Activated CD4-positive, alpha-beta T cell treated with anti-CD3 and anti-CD28 coated beads, Interleukin-10, Interleukin-2, amounts not matched to agents 100 ng/mL and 50 ng/mL, durations not matched to agents 16 hours and 8 hours (primary cell): Measurements from ENCODE around the gene STXBP4.

Source experiments
- DNase-seq: peaks from one replicate; pipeline ENCODE4 v3.0.0-alpha.2; 2020

Gene STXBP4

GRCh38 chr17:55133583-55133982 is 165.0 kb downstream of the STXBP4 start:
- DNase-seq = no peak

- DNase-seq = no peak
Measured at GRCh38 chr17:55134486-55135157, 166.1 kb downstream of the STXBP4 start.

- no peak for DNase-seq
Measured at GRCh38 chr17:55140809-55141208, 172.2 kb downstream of the STXBP4 start.

GRCh38 chr17:55144518-55144917 is 176.0 kb downstream of the STXBP4 start:
- no peak for DNase-seq

- DNase-seq = no peak
Measured at GRCh38 chr17:55149485-55149884, 180.9 kb downstream of the STXBP4 start.

GRCh38 chr17:55152236-55152635 is 183.7 kb downstream of the STXBP4 start:
- DNase-seq = no peak

- DNase-seq = no peak
Measured at GRCh38 chr17:55154101-55154500, 185.5 kb downstream of the STXBP4 start.

GRCh38 chr17:55155856-55156560 is 187.4 kb downstream of the STXBP4 start:
- no peak for DNase-seq

GRCh38 chr17:55157165-55157564 is 188.6 kb downstream of the STXBP4 start:
- no peak for DNase-seq

- no peak for DNase-seq
Measured at GRCh38 chr17:55158439-55158838, 189.9 kb downstream of the STXBP4 start.

GRCh38 chr17:55159251-55159650 is 190.7 kb downstream of the STXBP4 start:
- no peak for DNase-seq

- no peak for DNase-seq
Measured at GRCh38 chr17:55160501-55160900, 191.9 kb downstream of the STXBP4 start.

- DNase-seq = peak; percentile 42
Measured at GRCh38 chr17:55161935-55162555, 193.5 kb downstream of the STXBP4 start.

GRCh38 chr17:55162556-55162946 is 194.0 kb downstream of the STXBP4 start:
- DNase-seq = peak; percentile 19

GRCh38 chr17:55163408-55163807 is 194.8 kb downstream of the STXBP4 start:
- DNase-seq = no peak

- no peak for DNase-seq
Measured at GRCh38 chr17:55166506-55166905, 197.9 kb downstream of the STXBP4 start.

- no peak for DNase-seq
Measured at GRCh38 chr17:55167024-55167725, 198.6 kb downstream of the STXBP4 start.

- DNase-seq = no peak
Measured at GRCh38 chr17:55168958-55169687, 200.6 kb downstream of the STXBP4 start.

- DNase-seq = no peak
Measured at GRCh38 chr17:55171634-55172328, 203.2 kb downstream of the STXBP4 start.

- no peak for DNase-seq
Measured at GRCh38 chr17:55172612-55173011, 204.0 kb downstream of the STXBP4 start.

GRCh38 chr17:55174133-55174532 is 205.6 kb downstream of the STXBP4 start:
- DNase-seq = no peak

GRCh38 chr17:55175788-55176427 is 207.3 kb downstream of the STXBP4 start:
- no peak for DNase-seq
